NCI-H2081 (cell line): Measurements from ENCODE around the gene ZNF831.

ENCODE experiments used
- DNase-seq, 2 experiments: peaks; one replicate each; lab custom pipeline; 2025; lab: John Stamatoyannopoulos, UW

Gene ZNF831

GRCh38 chr20:59163631-59164530 is at the start of gene ZNF831:
Gene ZNF831, plus strand, starts transcription at chr20:59163821. Its CDS starts 27,199 bp downstream, at chr20:59191020.
- DNase-seq = no peak

GRCh38 chr20:59117526-59117925 is 46.1 kb upstream of the ZNF831 start:
- DNase-seq = no peak

GRCh38 chr20:59118855-59119254 is 44.8 kb upstream of the ZNF831 start:
- no peak for DNase-seq

- DNase-seq = no peak
Measured at GRCh38 chr20:59120491-59120890, 43.1 kb upstream of the ZNF831 start.

GRCh38 chr20:59120919-59121318 is 42.7 kb upstream of the ZNF831 start:
- no peak for DNase-seq

GRCh38 chr20:59121714-59122565 is 41.7 kb upstream of the ZNF831 start:
- no peak for DNase-seq

- no peak for DNase-seq
Measured at GRCh38 chr20:59122566-59122919, 41.1 kb upstream of the ZNF831 start.

GRCh38 chr20:59123011-59123677 is 40.5 kb upstream of the ZNF831 start:
- DNase-seq = no peak

- DNase-seq = no peak
Measured at GRCh38 chr20:59123678-59124255, 39.9 kb upstream of the ZNF831 start.

GRCh38 chr20:59124296-59125029 is 39.2 kb upstream of the ZNF831 start:
- DNase-seq = no peak

- no peak for DNase-seq
Measured at GRCh38 chr20:59125332-59125731, 38.3 kb upstream of the ZNF831 start.

GRCh38 chr20:59125836-59126235 is 37.8 kb upstream of the ZNF831 start:
- DNase-seq = no peak

GRCh38 chr20:59127839-59128238 is 35.8 kb upstream of the ZNF831 start:
- no peak for DNase-seq

- DNase-seq = no peak
Measured at GRCh38 chr20:59131551-59132285, 31.9 kb upstream of the ZNF831 start.

- no peak for DNase-seq
Measured at GRCh38 chr20:59134182-59134581, 29.4 kb upstream of the ZNF831 start.

- no peak for DNase-seq
Measured at GRCh38 chr20:59135093-59135492, 28.5 kb upstream of the ZNF831 start.

- no peak for DNase-seq
Measured at GRCh38 chr20:59136027-59136426, 27.6 kb upstream of the ZNF831 start.

GRCh38 chr20:59137532-59137931 is 26.1 kb upstream of the ZNF831 start:
- DNase-seq = no peak

- DNase-seq = no peak
Measured at GRCh38 chr20:59138114-59138748, 25.4 kb upstream of the ZNF831 start.

- DNase-seq = no peak
Measured at GRCh38 chr20:59139998-59140397, 23.6 kb upstream of the ZNF831 start.
